HG02798 (cell line): Measurements from ENCODE around the gene UBAC2.
"Not testable (repeated sequence)": the region's sequence is repeated elsewhere in the genome, so short reads cannot be mapped to it uniquely, and the experiment has no call there.

ENCODE experiments used
- ATAC-seq: cut with Tn5 transposase; IDR thresholded peaks from one replicate; pipeline ENCODE4 v1.9.1; 2021; ENCODE audit warnings: mild to moderate bottlenecking; ENCODE audit not compliant: unreplicated experiment, poor library complexity

UBAC2 gene

DNA sequence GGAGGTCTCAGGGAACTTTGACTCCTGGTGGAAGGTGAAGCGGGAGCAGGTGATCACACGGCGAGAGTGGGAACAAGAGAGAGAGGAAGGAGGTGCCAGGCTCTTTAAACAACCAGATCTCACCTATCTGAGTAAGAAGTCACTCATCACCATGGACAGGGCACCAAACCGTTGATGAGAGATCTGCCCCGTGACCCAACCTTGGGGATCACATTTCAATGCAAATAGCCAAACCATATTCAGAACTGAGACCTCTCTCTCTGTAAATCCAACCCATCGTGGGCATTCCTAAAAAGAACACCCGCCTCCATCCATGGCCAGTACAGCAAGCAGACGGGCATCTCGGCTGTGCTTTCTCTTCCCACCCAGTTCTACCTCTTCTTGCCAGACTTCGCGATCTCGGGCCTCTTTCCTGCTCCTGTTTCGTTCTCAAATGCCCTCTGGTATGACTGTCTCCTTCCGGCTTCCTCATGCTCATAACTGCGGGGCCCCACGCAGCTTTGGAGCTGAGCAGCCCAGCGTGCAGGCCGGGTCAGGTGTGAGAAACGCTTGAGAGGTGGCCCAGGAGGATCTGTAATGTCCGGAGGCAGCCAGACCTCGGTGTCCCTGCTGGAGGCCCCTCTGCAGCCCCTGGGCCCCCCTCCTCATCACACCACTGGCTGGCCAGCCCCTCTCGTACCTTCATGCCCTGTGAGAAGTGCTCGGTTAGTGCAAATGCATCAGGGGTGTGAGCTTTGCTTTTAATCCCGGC, 203.5 kb downstream of the UBAC2 start:
- no peak for ATAC-seq

DNA sequence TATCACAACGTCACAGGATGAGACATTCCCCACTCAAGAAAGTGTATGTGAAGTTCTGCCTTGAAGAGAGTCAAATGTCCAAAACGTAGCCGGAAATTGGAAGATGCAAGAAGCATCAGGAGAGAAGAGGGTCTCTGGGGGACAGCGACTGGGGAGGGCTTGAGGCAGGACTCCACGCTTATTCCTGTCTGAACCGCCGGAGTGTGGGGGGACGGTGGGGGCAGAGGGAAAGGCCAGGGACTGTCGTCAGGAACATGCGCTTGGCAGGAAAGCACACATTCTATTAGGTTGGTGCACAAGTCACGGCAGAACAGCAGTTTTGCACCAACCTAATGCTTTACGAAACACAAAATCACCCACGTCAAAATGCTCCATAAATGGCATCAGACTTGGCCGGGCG, 205.3 kb downstream of the UBAC2 start:
- ATAC-seq, result no peak

DNA sequence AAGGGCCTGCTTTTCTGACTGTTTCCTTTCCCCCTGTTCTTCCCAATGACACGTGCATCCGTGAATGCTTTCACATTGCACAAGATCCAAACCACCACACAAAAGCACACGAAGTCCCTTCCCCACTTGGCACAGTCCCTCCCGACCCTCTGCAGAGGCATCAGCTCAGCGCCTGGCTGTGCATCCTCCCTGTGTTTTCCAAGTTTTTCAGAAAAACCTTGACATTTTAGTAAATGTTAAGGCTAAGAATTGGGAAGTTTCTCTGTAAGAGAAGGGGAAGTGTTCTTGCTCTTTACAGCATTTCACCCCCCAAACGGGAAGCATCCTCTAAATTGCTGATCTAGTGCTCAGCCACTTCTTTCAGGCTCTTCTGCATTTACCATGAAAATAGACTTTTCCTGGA, 206.1 kb downstream of the UBAC2 start:
- no peak for ATAC-seq

GRCh38 chr13:99407906-99408702, 207.4 kb downstream of the UBAC2 start:
- no peak for ATAC-seq

DNA sequence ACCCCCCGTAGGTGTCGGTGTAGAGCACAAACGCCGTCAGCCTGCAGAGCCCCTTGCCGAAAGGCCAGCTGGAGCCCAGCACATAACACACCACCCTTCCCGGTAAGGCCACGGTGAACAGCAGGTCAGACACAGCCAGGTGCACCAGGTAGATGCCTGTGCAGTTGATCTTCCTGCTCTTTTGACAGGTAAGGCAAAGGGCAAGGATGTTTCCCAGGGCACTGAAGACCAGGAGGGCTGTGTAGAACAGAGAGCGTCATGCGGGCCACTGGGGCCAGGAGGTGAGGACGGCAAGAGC, 208.0 kb downstream of the UBAC2 start:
- ATAC-seq, result no peak

DNA sequence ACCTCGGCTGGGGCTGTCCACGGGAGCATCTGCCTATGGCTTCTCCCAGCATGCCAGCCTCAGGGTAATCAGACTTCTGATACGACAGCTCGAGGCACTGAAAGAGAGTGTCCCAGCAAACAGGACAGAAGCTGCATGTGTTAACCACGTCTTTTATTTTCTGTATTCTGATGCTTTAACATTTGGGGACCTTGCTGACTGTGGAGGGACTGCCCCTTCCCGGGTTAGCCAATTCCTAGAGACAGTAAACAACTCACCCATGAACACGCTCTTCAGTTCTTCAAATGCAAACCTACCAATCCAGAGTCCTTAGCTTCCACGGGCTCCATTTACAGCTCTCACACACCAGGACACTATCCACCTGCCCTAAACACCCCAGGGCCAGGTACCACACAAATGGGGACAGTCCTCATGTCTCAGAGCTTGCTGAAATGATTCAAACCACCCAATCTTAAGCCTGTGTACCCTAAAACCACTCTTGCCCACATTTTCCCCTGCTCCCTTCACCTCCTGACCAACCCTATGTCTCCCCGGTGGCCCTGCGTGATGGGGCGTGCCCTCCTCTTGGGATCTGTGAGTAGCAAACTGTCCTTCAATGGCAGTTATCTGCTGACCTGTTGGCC, 208.9 kb downstream of the UBAC2 start:
- ATAC-seq, result not testable (repeated sequence)

DNA sequence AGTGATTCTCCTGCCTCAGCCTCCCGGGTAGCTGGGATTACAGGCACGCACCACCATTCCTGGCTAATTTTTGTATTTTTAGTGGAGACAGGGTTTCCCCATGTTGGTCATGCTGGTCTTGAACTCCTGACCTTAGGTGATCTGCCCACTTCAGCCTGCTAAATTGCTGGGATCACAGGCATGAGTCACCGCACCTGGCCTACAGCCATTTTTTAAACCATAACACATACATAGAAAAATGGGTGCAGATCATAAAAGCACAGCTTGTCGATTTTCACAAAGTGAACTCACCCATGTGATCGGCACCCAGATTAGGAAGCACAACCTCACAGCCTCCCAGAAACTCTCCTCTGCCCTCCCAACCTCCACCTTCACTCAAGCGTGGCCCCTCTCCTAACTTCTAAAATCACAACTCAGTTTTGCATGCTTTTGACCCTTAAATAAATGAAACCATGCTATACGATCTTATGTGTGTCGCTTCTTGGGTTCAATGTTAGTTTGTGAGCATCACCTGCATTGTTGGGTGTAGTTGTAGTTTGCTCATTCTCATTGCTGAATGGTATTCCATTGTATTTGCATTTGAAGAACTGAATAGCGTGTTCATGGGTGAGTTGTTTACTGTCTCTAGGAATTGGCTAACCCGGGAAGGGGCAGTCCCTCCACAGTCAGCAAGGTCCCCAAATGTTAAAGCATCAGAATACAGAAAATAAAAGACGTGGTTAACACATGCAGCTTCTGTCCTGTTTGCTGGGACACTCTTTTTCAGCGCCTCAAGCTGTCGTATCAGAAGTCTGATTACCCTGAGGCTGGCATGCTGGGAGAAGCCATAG, 210.2 kb downstream of the UBAC2 start:
- peak; percentile 51 for ATAC-seq

- ATAC-seq, result no peak
Observed at GRCh38 chr13:99412856-99413255, 212.2 kb downstream of the UBAC2 start.

GRCh38 chr13:99414048-99414995, 213.7 kb downstream of the UBAC2 start:
- no peak for ATAC-seq

DNA sequence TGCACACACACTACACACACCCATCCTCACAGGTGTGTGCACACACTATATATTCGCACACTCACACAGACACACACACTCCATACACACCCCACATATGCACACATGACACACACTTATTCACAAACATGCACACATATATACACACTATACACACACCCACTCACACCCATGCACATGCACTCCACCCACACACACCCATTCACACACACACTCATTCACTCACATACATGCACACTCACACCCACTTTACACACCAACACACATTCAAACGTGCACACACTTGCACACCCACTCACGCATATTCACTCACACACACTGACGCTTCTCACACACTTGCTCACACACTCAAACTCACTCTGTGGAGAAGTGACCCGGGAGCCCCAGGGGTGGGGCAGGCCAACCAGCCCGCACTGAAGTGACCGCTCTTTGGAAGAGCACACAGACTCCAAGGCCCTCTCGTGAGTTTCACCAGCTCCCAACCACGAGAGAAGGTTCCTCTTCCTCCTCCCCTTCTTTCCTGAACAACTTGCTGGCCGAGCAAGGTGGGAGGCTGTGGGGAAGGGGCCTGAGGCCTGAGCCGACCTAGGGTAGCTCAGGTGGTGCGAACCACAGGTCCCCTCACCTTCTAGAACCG, 214.5 kb downstream of the UBAC2 start:
- ATAC-seq, result no peak

DNA sequence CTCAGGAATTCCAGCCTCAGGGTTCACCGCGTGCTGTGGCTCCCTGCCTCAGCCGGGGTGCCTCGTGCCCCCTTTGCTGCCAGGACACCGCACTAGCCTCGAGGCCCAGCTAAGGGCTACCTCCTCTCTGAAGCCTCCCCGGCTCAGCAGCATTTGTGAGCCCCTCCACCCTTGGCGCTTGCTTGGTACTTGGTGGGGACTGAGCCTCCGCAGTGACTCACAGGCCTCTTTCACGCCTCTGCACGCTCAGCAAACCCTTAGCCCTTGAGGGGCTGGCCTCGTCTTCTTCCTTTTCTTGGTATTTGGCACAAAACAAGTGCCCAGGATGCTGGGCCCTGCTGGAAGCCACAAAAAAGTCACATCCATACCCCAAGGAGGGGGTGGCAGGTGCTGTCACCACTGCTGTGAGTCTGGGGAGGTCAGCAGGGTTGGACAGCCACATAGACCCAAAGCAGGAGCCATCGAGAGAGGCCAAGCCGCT, 215.2 kb downstream of the UBAC2 start:
- no peak for ATAC-seq

DNA sequence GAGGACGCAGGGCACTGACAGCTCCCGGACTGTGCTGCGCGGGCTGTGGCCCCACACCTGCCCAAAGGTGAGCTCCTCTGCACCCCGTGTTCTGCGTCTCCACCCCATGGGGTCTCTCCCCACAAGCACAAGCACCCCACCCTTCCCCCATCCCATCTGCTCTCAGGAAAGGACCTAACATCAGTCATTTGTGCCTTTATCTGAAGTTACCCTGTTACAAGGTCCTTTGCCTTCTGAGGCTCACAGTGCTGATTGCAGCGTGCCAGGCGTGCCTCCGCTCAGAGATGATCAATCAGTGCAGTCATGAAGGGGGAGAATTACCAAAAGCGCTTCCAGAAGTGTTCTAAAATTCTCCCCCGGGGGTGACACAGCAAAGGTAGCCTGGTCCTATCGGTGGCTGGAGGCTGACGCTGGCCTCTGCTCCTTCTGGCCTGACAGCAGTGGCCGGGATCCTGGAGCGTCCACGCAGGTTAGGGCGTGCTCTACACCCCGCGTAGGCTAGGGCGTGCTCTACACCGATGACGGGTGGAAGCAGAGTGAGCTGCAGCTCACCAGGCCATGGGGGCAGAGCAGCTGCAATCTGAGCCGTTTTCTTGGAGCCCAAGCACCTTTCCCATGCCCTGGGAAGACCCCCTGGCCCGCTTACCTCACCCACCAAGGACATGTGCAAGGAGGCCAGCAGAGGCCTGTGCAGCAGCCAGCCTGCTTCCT, 215.9 kb downstream of the UBAC2 start:
- no peak for ATAC-seq

DNA sequence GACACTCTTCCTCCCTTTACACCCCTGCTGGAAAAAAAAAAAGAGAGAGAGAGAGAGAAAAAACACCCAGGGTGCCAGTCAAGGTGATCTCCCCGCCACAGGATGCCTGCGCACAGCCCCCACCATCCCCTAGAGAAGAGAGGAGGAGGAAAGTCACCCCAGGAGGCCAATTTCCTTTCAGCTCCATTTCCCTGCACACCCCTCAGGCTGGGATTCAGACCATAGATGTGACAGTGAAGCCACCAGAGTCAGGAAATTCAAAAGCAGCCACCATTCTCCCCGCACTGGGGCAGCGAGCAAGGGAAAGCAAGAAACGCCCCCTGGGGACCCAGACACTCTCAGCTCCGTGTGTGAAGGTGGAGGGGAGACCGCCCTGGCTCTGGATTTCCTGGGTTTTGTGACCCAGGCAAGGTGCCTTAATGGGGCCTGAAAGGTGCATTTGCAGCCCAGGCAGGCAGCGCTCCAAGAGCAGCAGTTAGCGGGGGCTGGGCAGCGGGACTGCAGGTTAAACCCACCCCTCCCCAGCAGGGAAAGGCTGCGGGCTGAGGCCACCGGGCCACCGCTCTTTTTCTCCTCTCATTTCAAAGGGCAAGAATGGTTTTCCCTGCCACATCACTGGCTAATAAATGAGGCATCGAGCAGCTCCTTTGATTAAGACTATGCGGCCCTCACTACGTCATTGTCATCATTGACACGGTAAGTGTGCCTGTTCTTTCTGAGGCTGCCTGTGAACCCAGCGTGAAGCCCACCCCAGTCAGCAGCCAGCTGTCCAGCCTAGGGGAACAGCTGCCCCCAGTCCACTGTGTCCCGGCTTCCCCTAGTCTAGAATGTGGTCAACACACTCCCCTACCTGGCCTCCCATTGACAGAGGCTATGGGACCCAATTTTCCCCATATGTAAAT, 216.8 kb downstream of the UBAC2 start:
- ATAC-seq, result no peak

DNA sequence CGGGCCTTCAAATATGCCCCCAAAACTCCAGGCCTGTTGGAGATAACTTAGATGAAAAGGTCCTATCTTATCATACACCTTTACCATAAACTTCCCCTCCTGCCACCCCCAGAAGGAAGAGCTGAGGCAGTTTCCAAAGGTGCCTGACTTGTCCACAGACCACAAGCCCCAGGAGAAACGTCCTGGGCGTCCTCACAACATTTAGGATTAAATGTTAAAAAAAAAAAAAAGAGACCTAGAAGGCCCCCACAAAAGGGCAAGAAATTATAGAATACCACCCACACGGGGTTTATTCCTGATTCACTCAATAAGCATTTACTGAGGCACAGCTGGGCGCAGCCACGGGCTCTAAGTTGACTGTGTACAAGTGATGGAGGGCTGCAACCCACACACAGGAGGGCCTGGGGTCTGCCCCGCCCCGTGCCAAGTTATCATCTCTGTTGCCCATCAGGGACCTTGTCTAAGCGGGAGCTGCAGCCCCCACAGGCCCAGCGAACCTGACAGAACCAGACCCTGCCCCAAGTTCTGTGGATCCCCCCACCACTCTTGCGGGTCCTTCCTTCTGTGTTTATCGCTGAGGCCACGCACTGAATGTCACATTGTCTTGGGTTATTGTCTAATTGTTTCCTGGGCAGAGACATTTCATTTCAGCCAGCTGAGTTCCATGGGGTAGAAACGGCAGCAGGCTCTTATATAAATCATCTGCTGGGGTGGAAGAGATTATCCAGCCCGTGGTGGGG, 217.6 kb downstream of the UBAC2 start:
- ATAC-seq, result no peak

GRCh38 chr13:99418843-99419140, 218.1 kb downstream of the UBAC2 start:
- no peak for ATAC-seq

DNA sequence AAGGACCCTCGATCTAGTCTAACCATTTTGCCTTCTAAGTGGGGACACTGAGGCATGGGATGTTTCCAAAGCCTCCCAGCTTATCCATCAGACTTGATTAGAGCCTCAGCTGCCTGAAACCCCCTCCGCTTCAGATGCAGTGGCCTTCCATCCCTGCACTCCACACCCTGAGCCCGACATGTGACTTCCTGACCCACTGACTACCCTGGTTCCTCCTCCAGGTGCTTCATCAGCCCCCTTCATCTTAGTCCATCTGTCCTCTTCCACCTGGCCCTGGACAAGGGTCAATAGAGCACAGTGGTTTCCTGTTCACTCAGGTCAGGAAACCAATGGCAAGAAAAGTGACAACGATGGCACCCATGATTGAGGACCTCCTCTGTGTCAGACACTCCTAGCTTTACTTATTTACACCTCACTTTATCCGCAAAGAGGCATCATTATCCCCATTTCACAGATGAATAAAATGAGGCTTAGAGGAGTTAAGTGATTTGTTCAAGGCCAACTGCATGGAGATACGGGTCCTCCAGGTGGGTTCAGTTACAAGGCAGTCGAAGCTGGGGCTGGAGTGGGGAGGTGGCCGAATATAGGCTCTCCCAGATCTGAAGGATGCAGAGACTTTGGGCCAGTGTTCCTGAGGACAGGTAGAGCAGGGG, 219.1 kb downstream of the UBAC2 start:
- ATAC-seq, result no peak
